ENCODE data around the gene PPM1A.

PPM1A gene

DNA sequence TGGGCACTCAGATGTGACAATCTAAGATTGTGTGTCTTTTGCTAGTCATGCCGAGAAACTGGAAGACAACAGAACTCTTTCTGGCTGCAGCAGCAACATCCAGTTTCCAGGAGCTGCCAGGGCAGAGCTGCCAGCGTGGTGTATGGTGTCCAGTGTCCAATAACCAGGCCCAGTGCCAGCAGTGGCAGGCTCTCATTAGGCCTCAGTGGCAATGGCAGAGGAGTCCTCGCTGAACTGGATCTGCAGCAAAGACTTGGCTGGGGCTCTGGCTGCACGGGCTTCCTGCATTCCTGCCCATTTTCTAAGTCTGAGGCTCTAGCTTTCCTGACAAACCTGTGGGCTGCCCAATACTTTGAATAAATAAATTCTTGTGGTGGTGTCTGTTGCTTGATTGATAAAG lies 26.2 kb upstream of the PPM1A start:
- CTCF ChIA-PET: interaction anchor here (0.5 to 0.6 kb wide), 2 partner anchors 15 to 562 kb away, joined by 4 to 5 read pairs; no protein-coding TSS in a partner anchor
- POLR2A ChIA-PET (ENCODE audit: low non-redundant PET): no interaction called here
- H3K27ac ChIP-seq: no peak overlapping the region
- TF ChIP-seq, protein P1, sequence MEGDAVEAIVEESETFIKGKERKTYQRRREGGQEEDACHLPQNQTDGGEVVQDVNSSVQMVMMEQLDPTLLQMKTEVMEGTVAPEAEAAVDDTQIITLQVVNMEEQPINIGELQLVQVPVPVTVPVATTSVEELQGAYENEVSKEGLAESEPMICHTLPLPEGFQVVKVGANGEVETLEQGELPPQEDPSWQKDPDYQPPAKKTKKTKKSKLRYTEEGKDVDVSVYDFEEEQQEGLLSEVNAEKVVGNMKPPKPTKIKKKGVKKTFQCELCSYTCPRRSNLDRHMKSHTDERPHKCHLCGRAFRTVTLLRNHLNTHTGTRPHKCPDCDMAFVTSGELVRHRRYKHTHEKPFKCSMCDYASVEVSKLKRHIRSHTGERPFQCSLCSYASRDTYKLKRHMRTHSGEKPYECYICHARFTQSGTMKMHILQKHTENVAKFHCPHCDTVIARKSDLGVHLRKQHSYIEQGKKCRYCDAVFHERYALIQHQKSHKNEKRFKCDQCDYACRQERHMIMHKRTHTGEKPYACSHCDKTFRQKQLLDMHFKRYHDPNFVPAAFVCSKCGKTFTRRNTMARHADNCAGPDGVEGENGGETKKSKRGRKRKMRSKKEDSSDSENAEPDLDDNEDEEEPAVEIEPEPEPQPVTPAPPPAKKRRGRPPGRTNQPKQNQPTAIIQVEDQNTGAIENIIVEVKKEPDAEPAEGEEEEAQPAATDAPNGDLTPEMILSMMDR (conservative IDR thresholded peaks at IDR 0.05; ENCODE audit: low read depth): no peak
- no peak for DNase-seq (ENCODE audit: low spot score)

DNA sequence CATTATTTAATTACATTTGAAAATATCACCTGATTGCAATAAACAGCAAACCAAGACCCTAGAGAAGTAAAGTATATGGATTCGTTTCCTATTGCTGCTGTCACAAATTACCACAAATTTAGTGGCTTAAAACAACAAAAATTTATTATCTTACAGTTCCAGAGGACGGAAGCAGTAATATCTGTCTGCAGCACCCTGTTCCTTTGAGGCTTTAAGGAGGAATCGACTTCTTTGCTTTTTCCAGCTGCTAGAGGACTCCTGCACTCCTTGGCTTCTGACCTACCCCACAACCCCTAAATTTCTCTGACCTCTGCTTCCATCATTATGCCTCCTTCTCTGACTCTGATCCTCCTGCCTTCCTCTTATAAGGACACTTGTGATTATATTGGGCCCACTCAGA lies 23.8 kb upstream of the PPM1A start:
- ChIA-PET CTCF (interaction anchor here (0.6 kb wide), 1 partner anchor 238 kb away, joined by 3 read pairs; no protein-coding TSS in a partner anchor), POLR2A (ENCODE audit: low non-redundant PET) (no interaction called here)
- no peak overlapping the region for H3K27ac ChIP-seq
- no peak for DNase-seq (ENCODE audit: low spot score)
- TF ChIP-seq, protein P1 (conservative IDR thresholded peaks at IDR 0.05; ENCODE audit: low read depth): no peak

DNA sequence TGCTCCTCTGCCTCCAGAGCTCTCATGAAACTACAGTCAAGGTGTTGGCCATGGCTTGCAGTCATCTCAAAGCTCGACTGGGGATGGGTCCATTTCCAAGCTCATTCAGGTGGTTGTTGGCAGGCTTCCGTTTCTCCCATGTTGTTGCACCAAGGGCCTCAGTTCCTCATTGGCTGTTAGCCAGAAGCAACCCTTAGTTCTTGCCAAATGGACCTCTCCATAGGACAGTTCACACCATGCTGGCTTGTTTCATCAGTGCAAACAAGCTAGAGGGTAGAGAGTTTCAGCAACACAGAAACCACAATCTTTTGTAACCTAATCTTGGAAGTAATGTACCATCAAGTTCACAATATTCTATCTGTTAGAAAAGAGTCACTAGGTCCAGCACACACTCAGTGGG lies 22.7 kb upstream of the PPM1A start:
- TF ChIP-seq, protein P1 (conservative IDR thresholded peaks at IDR 0.05; ENCODE audit: low read depth): no peak

DNA sequence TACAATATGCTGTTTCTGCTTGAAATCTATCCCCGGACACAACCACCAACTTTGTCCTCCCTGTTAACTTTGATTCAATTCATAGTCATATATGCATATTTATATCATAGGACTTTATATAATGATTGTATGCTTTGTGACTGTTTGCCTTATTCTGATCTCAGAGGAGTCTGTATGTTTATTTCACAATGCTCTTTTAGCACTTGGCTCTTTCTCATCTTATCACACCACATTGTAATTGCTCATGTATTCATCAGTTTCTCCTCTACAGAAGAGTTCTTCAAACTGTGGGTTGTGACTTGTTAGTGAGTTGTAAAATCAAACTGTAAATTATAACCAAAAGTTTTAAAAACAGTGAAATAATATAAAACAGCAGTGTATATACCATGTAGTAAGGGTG lies 21.7 kb upstream of the PPM1A start:
- CTCF ChIA-PET: no interaction called here
- POLR2A ChIA-PET (ENCODE audit: low non-redundant PET): no interaction called here
- H3K27ac ChIP-seq: no peak overlapping the region
- no peak for DNase-seq (ENCODE audit: low spot score)
- TF ChIP-seq, protein P1 (conservative IDR thresholded peaks at IDR 0.05; ENCODE audit: low read depth): no peak

More for the DNA sequence above, 22.7 kb upstream of the PPM1A start:
- POLR2A ChIA-PET (ENCODE audit: low non-redundant PET): no interaction called here
- CTCF ChIA-PET: no interaction called here
- DNase-seq (ENCODE audit: low spot score): no peak
- H3K27ac ChIP-seq: no peak overlapping the region

DNA sequence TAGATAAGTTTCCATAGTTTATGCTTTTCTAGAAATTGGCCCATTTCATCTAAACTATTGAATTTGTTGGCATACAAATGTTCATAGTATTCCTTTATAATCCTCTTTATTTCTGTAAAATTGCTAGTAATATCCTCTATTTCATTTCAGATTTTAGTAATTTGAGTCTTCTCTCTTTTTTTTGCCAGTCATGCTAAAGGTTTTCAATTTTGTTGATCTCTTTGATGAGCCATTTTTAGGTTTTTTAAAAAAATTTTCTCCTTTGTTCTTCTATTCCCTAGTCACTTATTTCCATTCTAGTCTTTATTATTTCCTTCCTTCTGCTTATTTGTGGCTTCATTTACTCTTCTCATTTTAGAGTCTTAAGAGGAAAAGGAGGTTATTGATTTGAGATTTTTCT lies 19.4 kb upstream of the PPM1A start:
- POLR2A ChIA-PET (ENCODE audit: low non-redundant PET): no interaction called here
- TF ChIP-seq, protein P1 (conservative IDR thresholded peaks at IDR 0.05; ENCODE audit: low read depth): no peak
- DNase-seq (ENCODE audit: low spot score): no peak
- no peak overlapping the region for H3K27ac ChIP-seq
- CTCF ChIA-PET: interaction anchor here (0.7 kb wide), 1 partner anchor 21 kb away, joined by 4 read pairs; no protein-coding TSS in a partner anchor

DNA sequence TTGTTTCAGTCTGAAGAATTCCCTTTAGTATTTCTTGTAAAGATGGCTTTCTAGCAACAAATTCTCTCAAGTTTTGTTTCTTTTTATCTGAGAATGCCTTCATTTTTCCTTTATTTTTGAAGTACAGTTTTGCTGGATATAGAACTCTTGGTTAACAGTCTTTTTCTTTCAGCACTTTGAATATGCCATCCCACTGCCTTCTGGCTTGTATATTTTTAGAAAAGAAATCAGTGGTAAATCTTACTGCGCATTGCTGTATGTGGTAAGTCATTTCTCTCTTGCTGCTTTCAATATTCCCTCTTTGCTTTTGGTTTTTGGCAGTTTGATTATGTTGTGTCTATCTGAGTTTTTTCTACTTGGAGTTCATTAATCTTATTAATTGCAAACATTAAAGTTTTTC lies 16.8 kb upstream of the PPM1A start:
- ChIA-PET POLR2A (ENCODE audit: low non-redundant PET) (no interaction called here), CTCF (no interaction called here)
- DNase-seq (ENCODE audit: low spot score): no peak
- TF ChIP-seq, protein P1 (conservative IDR thresholded peaks at IDR 0.05; ENCODE audit: low read depth): no peak
- H3K27ac ChIP-seq: no peak overlapping the region

DNA sequence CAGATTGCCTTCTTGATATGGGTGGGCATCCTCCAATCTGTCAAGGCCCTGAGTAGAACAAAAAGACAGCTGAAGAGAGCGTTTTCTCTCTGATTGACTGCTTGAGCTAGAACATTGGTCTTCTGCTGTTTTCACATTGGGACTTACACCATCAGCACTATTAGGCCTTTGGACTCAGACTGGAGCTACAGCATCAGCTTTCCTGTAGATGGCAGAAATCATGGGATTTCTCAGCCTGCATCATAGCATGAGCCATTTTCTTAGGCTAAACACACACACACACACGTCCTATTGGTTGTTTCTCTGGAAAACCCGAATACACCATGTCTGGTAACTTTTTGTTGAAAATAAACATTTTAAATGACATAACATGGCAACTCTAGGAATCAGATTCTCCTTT lies 15.8 kb upstream of the PPM1A start:
- DNase-seq (ENCODE audit: low spot score): no peak
- H3K27ac ChIP-seq: no peak overlapping the region
- TF ChIP-seq, protein P1 (conservative IDR thresholded peaks at IDR 0.05; ENCODE audit: low read depth): no peak
- ChIA-PET CTCF (no interaction called here), POLR2A (ENCODE audit: low non-redundant PET) (no interaction called here)
